HEK293T (cell line): ENCODE results near the gene CORO1C.
A peak's percentile ranks its signal among the peaks of the same experiment; 100 is the strongest.

Experiments
- CTCF ChIA-PET: fragments of 350-600 bp; formaldehyde crosslinking; extraction: SDS; loops from one replicate; lab custom pipeline; 2021; ENCODE audit warnings: antibody characterized with exemption, inconsistent platforms; lab: Yijun Ruan, JAX
- POLR2A ChIA-PET: fragments of 350-600 bp; formaldehyde crosslinking; extraction: SDS; loops from one replicate; lab custom pipeline; 2020; ENCODE audit warnings: antibody characterized with exemption, inconsistent platforms; lab: Yijun Ruan, JAX
- DNase-seq: peaks from one replicate; pipeline ENCODE4 v3.0.0; 2012; ENCODE audit warnings: mixed read lengths; ENCODE audit errors: extremely low spot score
- ARNT ChIP-seq: fragments of 450-650 bp; IDR thresholded peaks from 2 replicates; pipeline ENCODE4 v1.6.1; 2017; ENCODE audit warnings: mild to moderate bottlenecking
- BHLHE40 ChIP-seq: fragments of 450-650 bp; IDR thresholded peaks from 2 replicates; pipeline ENCODE4 v1.6.1; 2016; ENCODE audit warnings: mild to moderate bottlenecking, moderate library complexity, borderline replicate concordance
- CTBP1 ChIP-seq: fragments of 450-650 bp; IDR thresholded peaks from 2 replicates; pipeline ENCODE4 v1.6.1; 2016; ENCODE audit warnings: borderline replicate concordance
- ELF4 ChIP-seq: fragments of 450-650 bp; IDR thresholded peaks from 2 replicates; pipeline ENCODE4 v1.6.1; 2017; ENCODE audit warnings: antibody characterized with exemption
- FOXA1 ChIP-seq: fragments of 450-650 bp; IDR thresholded peaks from 2 replicates; pipeline ENCODE4 v1.6.1; 2016; ENCODE audit warnings: mild to moderate bottlenecking
- FOXK2 ChIP-seq: fragments of 450-650 bp; IDR thresholded peaks from 2 replicates; pipeline ENCODE4 v1.6.1; 2016; ENCODE audit warnings: mild to moderate bottlenecking
- FOXM1 ChIP-seq: fragments of 450-650 bp; IDR thresholded peaks from 2 replicates; pipeline ENCODE4 v1.6.1; 2017; ENCODE audit warnings: mild to moderate bottlenecking, borderline replicate concordance
- HDGF ChIP-seq: fragments of 450-650 bp; IDR thresholded peaks from 2 replicates; pipeline ENCODE4 v1.6.1; 2017; ENCODE audit warnings: antibody characterized with exemption, borderline replicate concordance
- L3MBTL2 ChIP-seq: fragments of 450-650 bp; conservative IDR thresholded peaks from 2 replicates; pipeline ENCODE4 v1.6.1; 2016; ENCODE audit warnings: mild to moderate bottlenecking
- LEF1 ChIP-seq: fragments of 450-650 bp; IDR thresholded peaks from 2 replicates; pipeline ENCODE4 v1.6.1; 2017; ENCODE audit warnings: mild to moderate bottlenecking, borderline replicate concordance
- NFRKB ChIP-seq: fragments of 450-650 bp; IDR thresholded peaks from 2 replicates; pipeline ENCODE4 v1.6.1; 2016; ENCODE audit warnings: mild to moderate bottlenecking, moderate library complexity
- PKNOX1 ChIP-seq: fragments of 450-650 bp; IDR thresholded peaks from 2 replicates; pipeline ENCODE4 v1.6.1; 2016
- SP1 ChIP-seq: fragments of 450-650 bp; IDR thresholded peaks from 2 replicates; pipeline ENCODE4 v1.6.1; 2017
- SUZ12 ChIP-seq: fragments of 450-650 bp; IDR thresholded peaks from 2 replicates; pipeline ENCODE4 v1.6.1; 2016; ENCODE audit warnings: mild to moderate bottlenecking
- TARDBP ChIP-seq: fragments of 450-650 bp; IDR thresholded peaks from 2 replicates; pipeline ENCODE4 v1.6.1; 2016
- ZNF384 ChIP-seq: fragments of 450-650 bp; IDR thresholded peaks from 2 replicates; pipeline ENCODE4 v1.6.1; 2016

Gene CORO1C

GRCh38 chr12:108681317-108681716, 50.0 kb downstream of the CORO1C start:
- CTCF ChIA-PET: no interaction called here
- DNase-seq: no peak
- TF ChIP-seq FOXK2: no peak
- TF ChIP-seq PKNOX1: no peak
- TF ChIP-seq CTBP1: no peak
- no peak for TF ChIP-seq FOXA1
- POLR2A ChIA-PET: no interaction called here

- ChIA-PET POLR2A (interaction anchor here (0.6 kb wide), 1 partner anchor 179 kb away, joined by 3 read pairs; no protein-coding TSS in a partner anchor), CTCF (no interaction called here)
- DNase-seq: no peak
- TF ChIP-seq ELF4 (no peak), ARNT (no peak), CTBP1 (no peak), FOXK2 (no peak), LEF1 (no peak), FOXA1 (no peak), BHLHE40 (no peak), L3MBTL2 (no peak), TARDBP (no peak), HDGF (no peak), SP1 (no peak)
Measured at GRCh38 chr12:108679106-108679681, 52.1 kb downstream of the CORO1C start.

DNA sequence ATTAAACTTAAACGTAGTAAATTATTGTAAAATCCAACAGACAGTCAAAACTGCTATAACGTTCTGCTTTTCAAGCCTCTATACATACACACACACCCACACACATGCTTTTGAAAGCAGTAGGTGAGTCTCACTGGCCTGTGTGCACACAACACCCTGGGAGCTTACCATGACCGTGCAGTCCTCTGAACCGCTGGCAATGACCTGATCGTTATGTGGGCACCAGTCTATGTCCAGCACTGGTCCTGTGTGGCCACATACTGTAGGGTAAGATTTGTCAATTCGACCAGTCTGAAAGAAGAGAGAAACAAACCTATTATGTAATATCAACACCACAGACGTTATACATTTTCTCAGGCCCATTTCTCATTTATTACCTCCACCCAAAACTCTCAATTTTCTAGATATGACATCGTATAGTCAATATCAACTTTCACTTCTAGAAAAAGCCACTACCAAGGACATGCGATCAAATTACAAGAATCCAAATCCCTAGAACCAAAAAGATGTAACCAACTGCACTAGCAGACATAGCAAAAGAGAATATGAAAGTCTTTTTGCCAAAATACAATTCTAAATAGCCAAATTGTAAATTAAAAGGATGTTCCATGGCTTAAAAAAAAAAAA, 53.1 kb downstream of the CORO1C start:
- TF ChIP-seq FOXM1 (no peak), FOXK2 (no peak), CTBP1 (no peak), BHLHE40 (no peak), ZNF384 (no peak), PKNOX1 (no peak), FOXA1 (no peak), TARDBP (no peak), LEF1 (no peak), ARNT (no peak), NFRKB (no peak)
- CTCF ChIA-PET: no interaction called here
- POLR2A ChIA-PET: no interaction called here
- DNase-seq: no peak

GRCh38 chr12:108677381-108677780, 53.9 kb downstream of the CORO1C start:
- no peak for DNase-seq
- TF ChIP-seq FOXA1 (no peak), L3MBTL2 (no peak), BHLHE40 (no peak), FOXM1 (no peak), LEF1 (no peak), PKNOX1 (no peak), CTBP1 (no peak), HDGF (no peak)
- POLR2A ChIA-PET: no interaction called here
- CTCF ChIA-PET: no interaction called here

DNA sequence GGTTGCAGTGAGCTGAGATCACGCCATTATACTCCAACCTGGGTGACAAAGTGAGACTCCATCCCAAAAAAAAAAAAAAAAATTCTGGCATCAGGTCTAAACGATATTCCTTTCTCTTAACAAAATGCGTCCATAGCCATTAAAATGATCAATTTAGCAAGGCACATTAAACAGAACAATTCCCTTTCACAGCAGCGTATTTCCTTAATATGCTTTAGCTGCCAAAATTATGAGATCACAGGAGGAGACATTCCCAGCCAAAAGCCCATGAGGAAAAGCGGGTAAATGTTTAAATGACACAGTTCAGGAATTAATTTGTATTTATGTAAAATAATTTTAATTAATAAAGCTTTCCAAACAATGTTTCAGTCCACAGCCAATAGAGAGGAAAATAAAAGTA, 54.6 kb downstream of the CORO1C start:
- TF ChIP-seq FOXM1: no peak
- no peak for TF ChIP-seq SUZ12
- TF ChIP-seq CTBP1: no peak
- TF ChIP-seq NFRKB: no peak
- TF ChIP-seq FOXK2: no peak
- CTCF ChIA-PET: no interaction called here
- DNase-seq: no peak
- POLR2A ChIA-PET: no interaction called here

DNA sequence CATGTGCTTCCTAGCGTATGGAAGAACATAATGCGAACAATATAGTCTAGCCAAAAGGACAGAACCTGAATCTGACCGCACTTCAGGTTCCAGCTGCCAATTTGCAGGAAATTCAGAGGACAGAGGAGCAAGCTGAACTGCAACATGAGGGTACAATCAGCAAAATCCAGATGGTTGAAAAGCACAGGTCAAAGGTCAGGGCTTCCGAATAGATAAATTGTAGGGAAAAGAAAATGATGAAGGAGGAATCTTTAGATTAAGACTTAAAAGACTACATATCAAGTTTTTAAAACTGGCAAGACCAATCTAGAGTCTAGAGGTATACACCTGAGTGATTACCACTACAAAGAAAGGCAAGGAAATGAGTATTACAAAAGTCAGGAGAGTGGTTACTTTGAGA, 55.5 kb downstream of the CORO1C start:
- no peak for TF ChIP-seq SP1
- no peak for TF ChIP-seq FOXA1
- no peak for TF ChIP-seq ARNT
- TF ChIP-seq ZNF384: no peak
- no peak for TF ChIP-seq FOXK2
- no peak for TF ChIP-seq ELF4
- POLR2A ChIA-PET: no interaction called here
- CTCF ChIA-PET: no interaction called here
- DNase-seq: no peak

- TF ChIP-seq BHLHE40: no peak
- peak; percentile 45; the same call in 1 of the 2 replicates for TF ChIP-seq PKNOX1
- ChIA-PET POLR2A (no interaction called here), CTCF (no interaction called here)
- DNase-seq: no peak
Measured at GRCh38 chr12:108672054-108672453, 59.3 kb downstream of the CORO1C start.
